Testis (tissue), 2 donors: Measurements from ENCODE around the gene TTC7B.

Source experiments
- POLR2A ChIP-seq: fragments of 450-650 bp; IDR thresholded peaks from one replicate; pipeline ENCODE4 v1.6.1; 2017; ENCODE audit warnings: antibody characterized with exemption, mild to moderate bottlenecking, moderate library complexity
- TF ChIP-seq, protein P1 (sequence below), 3 experiments: fragments of 450-650 bp in 2 of 3; fragments of 200-600 bp in 1 of 3; sonication (generic) in 1 of 3; IDR thresholded peaks; one replicate each; pipeline ENCODE4 v1.5.1; 2016 to 2019; ENCODE audit warnings: antibody characterized with exemption in 3 of 3, mild to moderate bottlenecking in 2 of 3, moderate library complexity in 1 of 3

GRCh38 chr14:90818715-90819114 lies 2.5 kb upstream of the TTC7B start:
- TF ChIP-seq, protein P1, sequence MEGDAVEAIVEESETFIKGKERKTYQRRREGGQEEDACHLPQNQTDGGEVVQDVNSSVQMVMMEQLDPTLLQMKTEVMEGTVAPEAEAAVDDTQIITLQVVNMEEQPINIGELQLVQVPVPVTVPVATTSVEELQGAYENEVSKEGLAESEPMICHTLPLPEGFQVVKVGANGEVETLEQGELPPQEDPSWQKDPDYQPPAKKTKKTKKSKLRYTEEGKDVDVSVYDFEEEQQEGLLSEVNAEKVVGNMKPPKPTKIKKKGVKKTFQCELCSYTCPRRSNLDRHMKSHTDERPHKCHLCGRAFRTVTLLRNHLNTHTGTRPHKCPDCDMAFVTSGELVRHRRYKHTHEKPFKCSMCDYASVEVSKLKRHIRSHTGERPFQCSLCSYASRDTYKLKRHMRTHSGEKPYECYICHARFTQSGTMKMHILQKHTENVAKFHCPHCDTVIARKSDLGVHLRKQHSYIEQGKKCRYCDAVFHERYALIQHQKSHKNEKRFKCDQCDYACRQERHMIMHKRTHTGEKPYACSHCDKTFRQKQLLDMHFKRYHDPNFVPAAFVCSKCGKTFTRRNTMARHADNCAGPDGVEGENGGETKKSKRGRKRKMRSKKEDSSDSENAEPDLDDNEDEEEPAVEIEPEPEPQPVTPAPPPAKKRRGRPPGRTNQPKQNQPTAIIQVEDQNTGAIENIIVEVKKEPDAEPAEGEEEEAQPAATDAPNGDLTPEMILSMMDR (IDR thresholded peaks at IDR 0.05) = no peak
- TF ChIP-seq POLR2A = no peak
